Neural progenitor cell (in vitro differentiated cells): ENCODE results near the gene ADAMTS3. TPM values are rescaled to one million over a fixed set of nuclear protein-coding genes. Genes with fewer than 3 reads are reported as not detected.

Experiments used
- DNase-seq: peaks from one replicate; pipeline ENCODE4 v3.0.0-alpha.2; 2016; ENCODE audit warnings: low spot score
- H2AFZ ChIP-seq: fragments of 200-600 bp; sonication (generic); replicated peaks from 2 replicates; pipeline ENCODE4 v1.6.1; 2016; ENCODE audit warnings: antibody characterized with exemption
- H3F3A ChIP-seq: fragments of 200-600 bp; sonication (generic); 2 replicates; pipeline ENCODE4 v1.6.1; 2016; ENCODE audit warnings: antibody characterized with exemption, low read depth
- H3K27ac ChIP-seq: fragments of 200-600 bp; sonication (generic); 2 replicates; pipeline ENCODE4 v1.5.1; 2016; ENCODE audit warnings: mild to moderate bottlenecking
- H3K27me3 ChIP-seq: fragments of 200-600 bp; sonication (generic); 2 replicates; pipeline ENCODE4 v1.6.1; 2016; ENCODE audit warnings: mild to moderate bottlenecking, moderate library complexity
- H3K36me3 ChIP-seq: fragments of 200-600 bp; sonication (generic); 2 replicates; pipeline ENCODE4 v1.5.1; 2016
- H3K4me1 ChIP-seq: fragments of 200-600 bp; sonication (generic); 2 replicates; pipeline ENCODE4 v1.6.1; 2016; ENCODE audit warnings: mixed run types
- H3K4me2 ChIP-seq: fragments of 200-600 bp; sonication (generic); 2 replicates; pipeline ENCODE4 v1.6.1; 2016
- H3K4me3 ChIP-seq: fragments of 200-600 bp; sonication (generic); 2 replicates; pipeline ENCODE4 v1.5.1; 2016
- H3K79me2 ChIP-seq: fragments of 200-600 bp; sonication (generic); 2 replicates; pipeline ENCODE4 v1.6.1; 2016; ENCODE audit warnings: low read depth
- H3K9ac ChIP-seq: fragments of 200-600 bp; sonication (generic); 2 replicates; pipeline ENCODE4 v1.6.1; 2016
- H3K9me3 ChIP-seq: fragments of 200-600 bp; sonication (generic); 2 replicates; pipeline ENCODE4 v1.5.1; 2016; ENCODE audit warnings: low read depth
- H4K20me1 ChIP-seq: fragments of 200-600 bp; sonication (generic); 2 replicates; pipeline ENCODE4 v1.6.1; 2016; ENCODE audit warnings: low read depth
- H3K27ac Mint-ChIP-seq: 3 replicates; pipeline ENCODE4 v1.8.0; 2021; ENCODE audit warnings: mixed read lengths
- H3K27me3 Mint-ChIP-seq: 2 replicates; pipeline ENCODE4 v1.8.0; 2022; ENCODE audit warnings: low read depth, mild to moderate bottlenecking, inconsistent platforms, moderate library complexity, mixed read lengths; ENCODE audit not compliant: insufficient read depth
- H3K36me3 Mint-ChIP-seq: 3 replicates; pipeline ENCODE4 v1.8.0; 2021; ENCODE audit warnings: mixed read lengths
- H3K4me1 Mint-ChIP-seq: 3 replicates; pipeline ENCODE4 v1.8.0; 2021; ENCODE audit warnings: mixed read lengths
- H3K4me3 Mint-ChIP-seq: 3 replicates; pipeline ENCODE4 v1.8.0; 2021; ENCODE audit warnings: mild to moderate bottlenecking, moderate library complexity, mixed read lengths
- H3K9me3 Mint-ChIP-seq: 3 replicates; pipeline ENCODE4 v1.8.0; 2020; ENCODE audit warnings: mixed read lengths
- EZH2 ChIP-seq: fragments of 200-600 bp; sonication (generic); IDR thresholded peaks from 2 replicates; pipeline ENCODE4 v1.6.1; 2017; ENCODE audit warnings: antibody characterized with exemption, mild to moderate bottlenecking, moderate library complexity
- EZH2phosphoT487 ChIP-seq: fragments of 200-600 bp; sonication (generic); IDR thresholded peaks from 2 replicates; pipeline ENCODE4 v1.6.1; 2017; ENCODE audit warnings: antibody characterized with exemption
- total RNA-seq: library from RNA; depleted of rRNA; stranded (reverse); fragments of >200 nt; gene quantifications from 2 replicates; pipeline ENCODE4 v1.2.3, GENCODE V29; 2015; ENCODE audit warnings: low replicate concordance
- TF ChIP-seq, protein P1 (sequence below): fragments of 200-600 bp; sonication (generic); IDR thresholded peaks from 2 replicates; pipeline ENCODE4 v1.5.1; 2017; ENCODE audit warnings: antibody characterized with exemption, mild to moderate bottlenecking

The ADAMTS3 gene
- total RNA-seq, 1 donor from 2014 or later, result 2.1 TPM

DNA sequence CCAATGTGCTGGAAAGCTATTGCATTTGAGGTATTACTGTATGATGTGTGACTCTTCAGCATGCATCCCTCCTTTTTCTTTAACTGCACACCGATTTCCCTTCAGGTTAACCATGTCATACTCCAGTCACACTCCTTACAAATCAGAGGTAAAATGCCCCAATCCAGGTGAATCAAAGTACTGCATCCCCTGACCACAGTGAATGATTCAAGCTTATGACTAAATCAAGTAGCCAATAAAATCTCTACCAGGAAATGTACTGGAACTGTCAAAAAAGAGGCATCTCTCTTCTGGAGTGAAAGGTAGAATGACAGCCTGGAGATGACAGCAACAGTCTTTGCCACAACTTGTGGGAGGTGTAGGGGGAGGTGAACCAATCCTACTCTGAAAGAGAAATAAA is 10.4 kb downstream of the ADAMTS3 start:
- no peaks in the 10 kb centered on the region for H3K79me2 ChIP-seq
- no peak overlapping the region for H3K9ac ChIP-seq
- Mint-ChIP-seq H3K27ac (no peak overlapping the region), H3K4me3 (no peak overlapping the region), H3K9me3 (peaks cover 13% of the 10 kb centered on the region), H3K4me1 (no peaks in the 10 kb centered on the region), H3K36me3 (peaks cover 12% of the 10 kb centered on the region), H3K27me3 (peaks cover 3% of the 10 kb centered on the region)
- H3K4me1 ChIP-seq, result no peaks in the 10 kb centered on the region
- no peaks in the 10 kb centered on the region for H3F3A ChIP-seq
- H3K36me3 ChIP-seq, result no peaks in the 10 kb centered on the region
- no peak overlapping the region for H3K27ac ChIP-seq
- no peak for TF ChIP-seq EZH2
- TF ChIP-seq, protein P1, sequence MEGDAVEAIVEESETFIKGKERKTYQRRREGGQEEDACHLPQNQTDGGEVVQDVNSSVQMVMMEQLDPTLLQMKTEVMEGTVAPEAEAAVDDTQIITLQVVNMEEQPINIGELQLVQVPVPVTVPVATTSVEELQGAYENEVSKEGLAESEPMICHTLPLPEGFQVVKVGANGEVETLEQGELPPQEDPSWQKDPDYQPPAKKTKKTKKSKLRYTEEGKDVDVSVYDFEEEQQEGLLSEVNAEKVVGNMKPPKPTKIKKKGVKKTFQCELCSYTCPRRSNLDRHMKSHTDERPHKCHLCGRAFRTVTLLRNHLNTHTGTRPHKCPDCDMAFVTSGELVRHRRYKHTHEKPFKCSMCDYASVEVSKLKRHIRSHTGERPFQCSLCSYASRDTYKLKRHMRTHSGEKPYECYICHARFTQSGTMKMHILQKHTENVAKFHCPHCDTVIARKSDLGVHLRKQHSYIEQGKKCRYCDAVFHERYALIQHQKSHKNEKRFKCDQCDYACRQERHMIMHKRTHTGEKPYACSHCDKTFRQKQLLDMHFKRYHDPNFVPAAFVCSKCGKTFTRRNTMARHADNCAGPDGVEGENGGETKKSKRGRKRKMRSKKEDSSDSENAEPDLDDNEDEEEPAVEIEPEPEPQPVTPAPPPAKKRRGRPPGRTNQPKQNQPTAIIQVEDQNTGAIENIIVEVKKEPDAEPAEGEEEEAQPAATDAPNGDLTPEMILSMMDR, result no peak
- no peak for TF ChIP-seq EZH2phosphoT487
- no peak overlapping the region for H2AFZ ChIP-seq
- H3K9me3 ChIP-seq, result no peaks in the 10 kb centered on the region
- no peaks in the 10 kb centered on the region for H3K27me3 ChIP-seq
- H3K4me3 ChIP-seq, result no peak overlapping the region
- no peak for DNase-seq
- no peaks in the 10 kb centered on the region for H4K20me1 ChIP-seq
- H3K4me2 ChIP-seq, result no peak overlapping the region

DNA sequence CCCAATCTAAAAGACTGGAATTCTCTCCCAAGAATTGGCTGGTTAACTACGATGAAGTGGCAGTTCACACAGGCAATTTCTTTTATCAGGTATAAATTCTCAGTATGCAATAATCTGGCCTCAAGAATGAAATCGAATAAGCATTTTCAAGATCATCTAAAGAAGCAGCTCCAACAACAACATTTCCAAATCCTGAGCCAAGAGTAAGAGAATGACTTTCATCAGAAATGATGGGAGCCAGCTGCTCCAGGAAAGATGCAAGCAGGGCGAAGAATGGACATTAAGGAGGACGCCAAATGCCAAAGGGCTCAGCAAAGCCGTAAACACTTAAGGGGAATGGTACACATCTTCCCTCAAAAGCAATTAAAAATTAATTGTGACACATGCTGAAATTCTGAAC is 12.0 kb downstream of the ADAMTS3 start:
- Histone ChIP-seq H2AFZ (no peak overlapping the region), H3K4me3 (no peak overlapping the region), H3K4me1 (no peaks in the 10 kb centered on the region), H3K9me3 (no peaks in the 10 kb centered on the region), H3K79me2 (no peaks in the 10 kb centered on the region), H3K27ac (no peak overlapping the region), H3K4me2 (no peak overlapping the region), H3K27me3 (no peaks in the 10 kb centered on the region), H3K9ac (no peak overlapping the region), H3K36me3 (no peaks in the 10 kb centered on the region), H3F3A (no peaks in the 10 kb centered on the region), H4K20me1 (no peaks in the 10 kb centered on the region)
- Mint-ChIP-seq H3K27ac (no peak overlapping the region), H3K4me1 (no peaks in the 10 kb centered on the region), H3K9me3 (peaks cover 13% of the 10 kb centered on the region), H3K27me3 (peaks cover 3% of the 10 kb centered on the region), H3K36me3 (peaks cover 12% of the 10 kb centered on the region), H3K4me3 (no peak overlapping the region)
- TF ChIP-seq, protein P1, result no peak
- TF ChIP-seq EZH2phosphoT487 (no peak), EZH2 (no peak)
- no peak for DNase-seq

DNA sequence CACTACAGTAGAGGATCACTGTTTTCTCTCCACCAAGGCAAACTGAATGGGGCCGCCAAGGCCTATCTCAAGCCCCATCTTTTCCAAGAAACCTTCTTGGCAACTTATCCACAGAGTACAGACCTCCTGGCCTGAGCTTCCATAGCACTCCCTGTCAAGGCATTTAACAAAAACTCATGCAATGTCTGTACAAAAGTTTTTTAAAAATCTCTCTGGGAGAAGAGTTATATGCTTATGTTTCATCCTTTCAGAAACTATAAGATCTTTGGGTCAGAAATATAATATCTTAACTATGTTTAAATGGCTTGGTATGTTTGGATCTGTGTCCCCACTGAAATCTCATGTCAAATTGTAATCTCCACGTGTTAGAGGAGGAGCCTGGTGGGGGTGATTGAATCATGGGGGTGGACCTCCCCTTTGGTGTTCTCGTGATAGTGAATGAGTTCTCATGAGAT is 13.6 kb downstream of the ADAMTS3 start:
- no peak overlapping the region for H3K4me3 Mint-ChIP-seq
- peaks cover 11% of the 10 kb centered on the region for H3K9me3 Mint-ChIP-seq
- H3K4me1 Mint-ChIP-seq, result no peaks in the 10 kb centered on the region
- H3F3A ChIP-seq, result no peaks in the 10 kb centered on the region
- no peak overlapping the region for H3K27ac ChIP-seq
- no peak overlapping the region for H2AFZ ChIP-seq
- no peak overlapping the region for H3K4me2 ChIP-seq
- no peaks in the 10 kb centered on the region for H3K4me1 ChIP-seq
- no peak overlapping the region for H3K9ac ChIP-seq
- no peaks in the 10 kb centered on the region for H3K36me3 ChIP-seq
- TF ChIP-seq EZH2 (no peak), EZH2phosphoT487 (no peak)
- TF ChIP-seq, protein P1, result no peak
- H3K27ac Mint-ChIP-seq, result no peak overlapping the region
- no peaks in the 10 kb centered on the region for H3K27me3 ChIP-seq
- no peaks in the 10 kb centered on the region for H4K20me1 ChIP-seq
- no peak overlapping the region for H3K4me3 ChIP-seq
- DNase-seq, result no peak
- no peaks in the 10 kb centered on the region for H3K9me3 ChIP-seq
- H3K79me2 ChIP-seq, result no peaks in the 10 kb centered on the region
- H3K36me3 Mint-ChIP-seq, result peaks cover 16% of the 10 kb centered on the region
- peaks cover 1% of the 10 kb centered on the region for H3K27me3 Mint-ChIP-seq
